SU-DHL-6 (cell line): Measurements from ENCODE around the gene CLEC5A.

Experiments
- CTCF ChIP-seq: fragments of 200-600 bp; sonication (generic); IDR thresholded peaks from one replicate; pipeline ENCODE4 v1.5.1; 2017; ENCODE audit warnings: antibody characterized with exemption, mild to moderate bottlenecking, low read length, moderate library complexity; ENCODE audit not compliant: insufficient read depth, poor library complexity, severe bottlenecking
- EZH2phosphoT487 ChIP-seq: fragments of 200-600 bp; sonication (generic), shearing (Covaris generic); conservative IDR thresholded peaks from 2 replicates; pipeline ENCODE4 v1.6.1; 2018; ENCODE audit warnings: mild to moderate bottlenecking, antibody characterized with exemption, low read length, moderate library complexity, mixed read lengths

DNA sequence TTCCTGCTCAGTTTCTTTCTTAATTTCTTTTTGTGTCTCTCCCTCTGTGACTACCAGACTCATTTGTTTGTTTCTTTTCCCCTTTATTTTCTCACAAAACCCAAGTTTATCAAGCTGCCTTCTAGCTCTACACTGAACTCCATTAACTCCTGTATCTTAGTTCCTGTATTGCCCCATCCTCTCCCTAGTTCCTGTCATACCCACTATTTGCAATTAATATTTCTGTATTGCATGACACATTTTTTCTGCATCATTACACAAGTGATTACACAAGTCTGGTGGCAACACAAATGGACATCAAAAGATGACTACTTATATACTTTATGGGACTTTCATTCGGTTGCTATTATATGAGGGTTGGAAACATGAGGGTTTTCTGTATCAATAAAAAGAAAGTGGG, 57.5 kb downstream of the CLEC5A start:
- TF ChIP-seq EZH2phosphoT487 = no peak
- no peak for TF ChIP-seq CTCF
